ENCODE measurements around the gene NAGS. TPM values are rescaled to one million over a fixed set of nuclear protein-coding genes. Genes with fewer than 3 reads are reported as not detected.
"Not testable (repeated sequence)": the region's sequence is repeated elsewhere in the genome, so short reads cannot be mapped to it uniquely, and the experiment has no call there.

NAGS gene
- polyA plus RNA-seq, 4 donors = 3.3 to 3.9 (median 3.5) TPM

- DNase-seq (ENCODE audit: low read depth in 4 of 4, low spot score in 2 of 4) = no peak
Observed at GRCh38 chr17:44037471-44037870, 33.0 kb downstream of the NAGS start.

- no peak for DNase-seq (ENCODE audit: low read depth in 4 of 4, low spot score in 2 of 4)
Observed at GRCh38 chr17:44038604-44039011, 34.2 kb downstream of the NAGS start.

GRCh38 chr17:44039829-44040635 is 35.6 kb downstream of the NAGS start:
- no peak for DNase-seq (ENCODE audit: low read depth in 4 of 4, low spot score in 2 of 4)

- DNase-seq (ENCODE audit: low read depth in 4 of 4, low spot score in 2 of 4) = no peak
Observed at GRCh38 chr17:44043272-44043696, 38.9 kb downstream of the NAGS start.

GRCh38 chr17:44044071-44044470 is 39.6 kb downstream of the NAGS start:
- DNase-seq (ENCODE audit: low read depth in 4 of 4, low spot score in 2 of 4) = no peak

GRCh38 chr17:44045486-44045885 is 41.1 kb downstream of the NAGS start:
- DNase-seq (ENCODE audit: low read depth in 4 of 4, low spot score in 2 of 4) = no peak

- not testable (repeated sequence) for DNase-seq (ENCODE audit: low read depth in 4 of 4, low spot score in 2 of 4)
Observed at GRCh38 chr17:44046893-44047292, 42.5 kb downstream of the NAGS start.

- DNase-seq (ENCODE audit: low read depth in 4 of 4, low spot score in 2 of 4) = no peak
Observed at GRCh38 chr17:44049294-44050060, 45.1 kb downstream of the NAGS start.

- no peak for DNase-seq (ENCODE audit: low read depth in 4 of 4, low spot score in 2 of 4)
Observed at GRCh38 chr17:44053125-44053872, 48.9 kb downstream of the NAGS start.

Other genes starting within 250 kb of the NAGS start
- gene SOST, start 245.8 kb upstream of the NAGS start, polyA plus RNA-seq (ENCODE audit: insufficient read length in 4 of 4) = 10 to 100 TPM; 48.7 to 63.6 (median 52.2) TPM
- 10 to 100 TPM; 50.9 to 63.6 (median 60.3) TPM for gene DUSP3, start 225.6 kb upstream of the NAGS start, polyA plus RNA-seq (ENCODE audit: insufficient read length in 4 of 4)
- under 1 TPM in 3 of 4 donors, not detected in 1; 0.08 to 0.09 (median 0.08) TPM for gene CFAP97D1, start 224.2 kb upstream of the NAGS start, polyA plus RNA-seq (ENCODE audit: insufficient read length in 4 of 4)
- 10 to 100 TPM in 2 of 4 donors, 1 to 10 TPM in 2; 6.2 to 15.9 (median 11.8) TPM for gene MPP3, start 171.5 kb upstream of the NAGS start, polyA plus RNA-seq (ENCODE audit: insufficient read length in 4 of 4)
- 1 to 10 TPM in 1 of 4 donors, under 1 TPM in 3; 0.66 to 1.3 (median 0.86) TPM for gene CD300LG, start 157.4 kb upstream of the NAGS start, polyA plus RNA-seq (ENCODE audit: insufficient read length in 4 of 4)
- 1 to 10 TPM; 4.7 to 7.6 (median 7.2) TPM for gene MPP2, start 97.1 kb upstream of the NAGS start, polyA plus RNA-seq (ENCODE audit: insufficient read length in 4 of 4)
- gene PPY, start 62.1 kb upstream of the NAGS start, polyA plus RNA-seq (ENCODE audit: insufficient read length in 4 of 4) = under 1 TPM in 1 of 4 donors, not detected in 3; 0.52 TPM
- gene PYY, start 50.7 kb upstream of the NAGS start, polyA plus RNA-seq (ENCODE audit: insufficient read length in 4 of 4) = under 1 TPM; 0.21 to 0.33 (median 0.24) TPM
- gene TMEM101, start 10.3 kb downstream of the NAGS start, polyA plus RNA-seq (ENCODE audit: insufficient read length in 4 of 4) = 10 to 100 TPM; 40.7 to 48.5 (median 46.9) TPM
- 10 to 100 TPM; 38.6 to 43.5 (median 40.2) TPM for gene LSM12, start 62.0 kb downstream of the NAGS start, polyA plus RNA-seq (ENCODE audit: insufficient read length in 4 of 4)
- 100 to 1,000 TPM in 1 of 4 donors, 10 to 100 TPM in 3; 73.2 to 104 (median 83.4) TPM for gene G6PC3, start 66.1 kb downstream of the NAGS start, polyA plus RNA-seq (ENCODE audit: insufficient read length in 4 of 4)
- 10 to 100 TPM; 45.7 to 66.1 (median 52.1) TPM for gene HDAC5, start 119.0 kb downstream of the NAGS start, polyA plus RNA-seq (ENCODE audit: insufficient read length in 4 of 4)
- gene HROB, start 137.3 kb downstream of the NAGS start, polyA plus RNA-seq (ENCODE audit: insufficient read length in 4 of 4) = 1 to 10 TPM; 3.7 to 5.8 (median 5.0) TPM
- gene ASB16, start 166.1 kb downstream of the NAGS start, polyA plus RNA-seq (ENCODE audit: insufficient read length in 4 of 4) = 1 to 10 TPM; 1.7 to 4.8 (median 3.1) TPM
- gene TMUB2, start 182.3 kb downstream of the NAGS start, polyA plus RNA-seq (ENCODE audit: insufficient read length in 4 of 4) = 10 to 100 TPM; 42.9 to 54.2 (median 51.6) TPM
- 10 to 100 TPM; 63.4 to 70.7 (median 67.5) TPM for gene ATXN7L3, start 195.3 kb downstream of the NAGS start, polyA plus RNA-seq (ENCODE audit: insufficient read length in 4 of 4)
- gene UBTF, start 215.1 kb downstream of the NAGS start, polyA plus RNA-seq (ENCODE audit: insufficient read length in 4 of 4) = 100 to 1,000 TPM; 124 to 142 (median 130) TPM

Data from left renal cortex interstitium (tissue), 4 donors.